Renal cortical epithelial cell (primary cell): ENCODE measurements around the gene ANGPTL2. TPM values are rescaled to one million over a fixed set of nuclear protein-coding genes. Genes with fewer than 3 reads are reported as not detected.

Source experiments
- DNase-seq: peaks from one replicate; pipeline ENCODE4 v3.0.0-alpha.2; 2011; ENCODE audit warnings: low read depth
- total RNA-seq: library from RNA; depleted of rRNA; stranded (reverse); fragments of >200 nt; gene quantifications from 2 replicates; pipeline ENCODE4 v1.2.3, GENCODE V29; 2014

Gene ANGPTL2
- total RNA-seq, 1 donor from 2014 or later, result 1.7 TPM

GRCh38 chr9:127136880-127137639, 14.6 kb upstream of the ANGPTL2 start:
- DNase-seq, result no peak

GRCh38 chr9:127136081-127136879, 13.8 kb upstream of the ANGPTL2 start:
- no peak for DNase-seq

DNA sequence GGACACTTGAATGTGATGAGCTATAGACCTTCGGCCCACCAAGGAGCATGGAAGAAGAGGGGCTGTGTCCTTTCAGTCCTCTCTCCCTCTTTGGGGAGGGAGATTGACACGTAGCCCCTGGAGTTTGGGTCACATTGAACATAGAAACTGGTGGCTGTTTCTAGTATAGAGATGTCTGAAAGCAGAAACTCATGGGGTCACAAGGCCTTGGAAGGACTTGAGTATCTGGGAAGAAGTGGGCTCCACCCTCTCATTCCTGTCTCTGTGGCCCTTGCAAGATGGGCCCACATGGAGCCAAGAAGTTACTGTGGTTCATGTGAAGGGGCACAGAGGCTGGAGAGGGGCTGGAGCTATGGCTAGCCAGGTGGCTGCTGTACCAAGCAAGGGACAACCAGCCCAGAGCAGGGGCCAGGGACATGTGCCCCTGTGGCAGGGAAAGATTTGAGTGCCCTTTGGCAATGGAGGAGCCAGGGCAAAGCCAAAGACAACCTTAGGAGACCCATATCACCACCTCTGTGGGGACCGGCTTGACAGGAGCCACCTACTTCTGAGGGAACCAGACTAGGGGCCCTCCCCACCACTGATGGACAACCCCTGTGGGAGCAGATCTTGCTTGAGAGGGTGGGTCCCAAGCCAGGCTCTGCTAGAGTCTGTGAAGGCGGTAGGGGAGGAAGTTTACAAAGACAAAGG, 12.8 kb upstream of the ANGPTL2 start:
- DNase-seq, result no peak

DNA sequence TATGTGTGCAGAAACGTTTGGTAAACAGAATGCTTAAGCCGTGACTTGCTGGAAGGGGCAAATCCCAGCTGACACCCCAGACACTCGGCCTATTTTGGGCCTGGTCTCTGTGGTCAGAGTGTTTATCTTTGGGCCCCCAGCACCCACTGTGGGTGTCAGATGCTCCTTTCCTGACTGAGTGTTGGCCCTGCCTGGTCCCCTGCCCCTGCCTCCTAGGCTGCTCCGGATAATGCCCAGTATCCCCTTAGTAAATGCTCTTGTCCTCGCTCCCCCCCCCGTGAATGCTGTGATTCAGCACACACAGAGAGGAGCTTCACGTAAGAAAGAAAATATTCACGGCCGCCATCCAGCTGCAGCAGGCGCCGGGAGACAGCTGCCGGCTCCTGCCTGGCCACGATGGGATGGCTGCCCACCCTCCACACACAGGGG, 11.3 kb upstream of the ANGPTL2 start:
- DNase-seq, result no peak

GRCh38 chr9:127132921-127133647, 10.6 kb upstream of the ANGPTL2 start:
- no peak for DNase-seq

DNA sequence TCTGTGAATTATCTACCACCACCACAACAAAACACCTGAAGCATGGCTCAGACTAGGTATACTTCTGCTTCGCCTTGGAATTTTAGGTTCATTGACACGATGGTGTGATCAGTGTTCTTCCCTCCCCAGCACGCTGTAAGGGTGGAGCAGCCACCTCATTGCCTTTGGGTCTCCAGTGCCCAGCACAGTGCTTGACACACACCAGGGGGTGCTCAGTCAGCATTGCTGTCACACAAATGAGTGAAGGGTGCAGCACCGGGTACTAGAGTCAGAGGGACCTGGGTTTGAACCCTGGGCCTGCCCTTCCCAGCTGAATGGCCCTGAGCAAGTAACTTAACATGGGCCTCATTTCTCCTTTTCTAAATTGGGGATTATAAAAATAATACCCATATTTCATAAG, 9.9 kb upstream of the ANGPTL2 start:
- no peak for DNase-seq

GRCh38 chr9:127131871-127132270, 9.4 kb upstream of the ANGPTL2 start:
- DNase-seq, result peak; percentile 81

- DNase-seq, result peak; percentile 84
Observed at GRCh38 chr9:127130661-127131538, 8.5 kb upstream of the ANGPTL2 start.

DNA sequence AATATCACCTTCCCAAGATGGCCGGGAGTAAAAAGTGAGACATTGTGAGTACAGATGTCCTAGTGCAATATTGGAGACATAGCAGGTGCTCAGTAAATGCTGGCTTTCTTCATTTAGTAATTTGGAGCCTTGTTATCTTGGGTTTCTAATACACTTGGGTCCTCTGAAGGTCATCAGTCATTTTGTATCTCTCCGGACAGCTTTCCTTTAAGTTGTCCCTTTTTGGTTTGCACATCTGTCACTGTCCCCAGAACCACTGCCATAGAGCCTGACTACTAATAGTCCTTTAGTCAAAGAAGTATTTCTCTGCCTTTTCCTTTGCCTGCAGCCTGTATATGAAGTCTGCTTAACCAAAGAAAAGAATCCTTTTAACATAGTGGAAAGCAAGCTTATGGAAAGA, 7.8 kb upstream of the ANGPTL2 start:
- DNase-seq, result no peak

DNA sequence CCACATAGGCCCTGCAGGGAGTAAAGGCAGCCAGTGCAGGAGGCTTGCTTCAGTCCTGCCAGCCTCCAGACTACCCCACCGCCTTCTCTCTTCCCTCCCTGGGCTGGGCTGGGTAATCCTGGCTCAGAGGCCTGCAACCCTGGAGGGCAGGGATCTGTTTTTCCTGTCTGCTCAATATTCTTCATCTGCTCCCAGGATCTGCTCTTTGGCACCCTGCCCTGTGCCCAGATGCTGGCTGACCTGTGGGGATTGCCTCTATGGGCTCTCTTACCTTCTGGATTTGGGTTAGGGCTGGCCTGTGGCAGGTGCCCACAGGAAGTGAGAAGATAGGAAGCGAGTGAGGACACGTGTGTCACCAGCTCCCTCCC, 7.3 kb upstream of the ANGPTL2 start:
- no peak for DNase-seq

- no peak for DNase-seq
Observed at GRCh38 chr9:127129073-127129717, 6.8 kb upstream of the ANGPTL2 start.

DNA sequence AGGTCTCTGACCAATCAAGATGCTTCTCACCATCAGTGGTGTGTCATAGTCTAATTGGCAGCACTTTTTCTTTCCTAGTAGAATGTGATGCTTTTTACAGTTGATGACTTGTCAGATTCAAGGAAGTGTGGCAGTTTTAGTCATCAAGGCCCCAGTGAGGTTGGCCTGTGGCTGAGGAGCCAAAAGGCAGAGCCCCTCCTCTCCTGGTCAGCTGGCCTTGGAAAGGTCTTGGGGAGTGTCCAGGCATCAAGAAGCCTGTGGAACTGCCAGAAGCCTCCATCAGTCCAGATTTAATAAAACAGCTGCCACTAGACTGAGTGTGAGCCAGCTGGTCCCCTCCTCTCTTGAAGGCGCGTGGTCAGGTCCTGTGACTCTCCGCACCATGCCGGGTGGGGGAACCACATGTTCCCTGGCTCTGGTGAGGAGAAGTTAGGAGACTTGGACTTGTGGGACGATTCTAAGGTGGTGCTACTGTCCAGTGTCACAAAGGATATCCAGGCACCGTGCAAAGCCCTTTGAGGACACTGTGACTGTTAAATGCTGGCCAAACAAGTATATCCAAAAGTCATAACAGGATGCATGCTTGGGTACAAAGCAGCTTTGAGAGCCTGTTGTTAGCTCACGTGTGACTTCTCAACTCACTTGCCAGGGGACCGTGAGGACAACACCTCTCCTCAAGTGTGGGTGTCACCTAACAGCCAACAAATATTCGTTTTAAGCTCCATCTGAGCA, 6.1 kb upstream of the ANGPTL2 start:
- DNase-seq, result peak; percentile 62

GRCh38 chr9:127126971-127127370, 4.5 kb upstream of the ANGPTL2 start:
- no peak for DNase-seq

DNA sequence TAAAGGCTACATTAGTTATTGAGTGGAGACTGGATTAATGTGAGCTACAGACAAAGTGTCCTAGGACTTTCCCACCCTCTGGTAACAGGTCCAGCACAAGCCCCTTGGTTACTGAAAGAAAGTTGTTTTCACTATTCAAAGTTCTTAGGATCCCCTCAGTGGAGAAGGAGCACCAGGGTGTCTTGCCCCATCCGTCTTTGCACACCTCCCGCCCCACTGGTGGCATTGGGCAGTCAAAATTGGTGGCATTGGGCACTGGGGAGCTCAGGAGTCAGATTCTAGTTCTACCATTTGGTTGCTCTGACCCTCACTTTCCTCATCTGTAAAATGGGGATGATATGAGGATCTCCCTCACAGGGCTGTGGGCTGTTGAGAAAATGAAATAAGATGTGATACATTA, 2.4 kb upstream of the ANGPTL2 start:
- no peak for DNase-seq

DNA sequence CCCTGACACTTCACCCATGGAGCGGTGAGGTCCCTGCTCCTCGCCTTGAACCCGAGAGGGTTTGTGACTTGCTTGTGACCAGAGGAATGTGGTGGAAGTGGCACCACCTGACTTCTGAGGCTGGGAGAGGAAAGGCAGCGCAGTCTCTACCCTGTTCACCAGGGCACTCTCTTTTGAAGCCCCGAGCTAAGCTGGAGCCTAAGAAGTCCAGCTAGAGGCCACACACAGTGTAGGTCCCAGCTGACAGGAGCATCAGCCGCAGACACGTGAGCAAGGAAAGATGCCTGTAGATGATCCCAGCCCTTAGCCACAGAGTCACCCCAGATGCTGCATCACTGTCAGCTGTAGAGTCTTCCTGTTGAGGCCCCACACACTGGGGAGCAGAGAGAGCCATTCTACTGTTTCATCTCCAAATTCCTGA, 1.7 kb upstream of the ANGPTL2 start:
- no peak for DNase-seq

GRCh38 chr9:127123064-127123890, 842 bp upstream of the ANGPTL2 start:
- DNase-seq, result no peak

DNA sequence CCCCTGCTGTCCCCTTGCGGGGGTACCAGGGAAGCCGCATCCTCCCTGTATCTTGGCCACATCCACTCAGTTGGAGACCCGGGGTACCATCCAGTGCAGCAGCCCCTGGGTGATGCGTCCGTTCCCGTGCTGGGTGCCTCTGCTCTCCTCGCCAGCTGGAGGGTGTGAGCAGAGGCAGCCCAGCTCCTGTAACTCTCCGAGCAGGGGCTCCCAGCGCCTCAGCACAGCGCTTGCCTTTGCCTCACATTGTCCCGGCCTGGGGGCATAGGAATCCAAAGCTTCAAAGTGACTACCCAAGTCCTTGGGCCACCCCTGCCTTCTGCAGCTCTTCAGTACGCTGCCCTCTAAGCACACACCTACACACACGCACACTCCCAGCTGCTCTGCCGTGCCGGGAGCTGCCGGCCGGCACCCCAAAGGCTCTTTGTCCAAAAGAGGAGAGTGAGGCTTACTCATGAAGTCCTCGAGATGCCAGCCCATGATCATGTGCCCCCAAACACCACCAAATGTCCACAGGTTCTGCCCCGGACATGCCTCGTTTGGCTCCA, 733 bp downstream of the ANGPTL2 start:
- no peak for DNase-seq

DNA sequence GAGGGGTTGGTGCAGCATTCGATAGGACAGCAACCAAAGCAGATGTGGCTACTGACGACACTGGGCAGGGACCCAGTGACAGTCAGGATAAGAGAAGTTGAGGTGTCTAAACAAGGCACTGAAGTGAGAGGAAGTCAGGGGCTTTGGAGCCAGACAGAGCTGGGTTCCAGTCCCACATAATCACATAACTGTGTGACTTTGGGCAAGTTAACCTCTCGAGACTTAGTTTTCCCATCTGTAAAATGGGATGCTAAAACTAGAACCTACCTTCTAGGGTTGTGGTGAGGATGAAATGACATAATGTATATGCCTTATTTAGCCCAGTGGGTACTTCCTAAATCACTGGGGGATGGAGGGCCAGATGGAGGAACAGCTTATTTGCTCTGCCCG, 3.1 kb downstream of the ANGPTL2 start:
- no peak for DNase-seq
